Fibroblast of lung (primary cell): ENCODE data around the gene SH2D3C. TPM values are rescaled to one million over a fixed set of nuclear protein-coding genes. Genes with fewer than 3 reads are reported as not detected.

Source experiments
- DNase-seq, 2 donors: peaks; one replicate each; pipeline versions ENCODE4 v3.0.0 to v3.0.0-alpha.2; 2010; ENCODE audit warnings: low read depth in 2 of 2
- H2AFZ ChIP-seq: 2 replicates; pipeline ENCODE4 v1.5.1; 2012; ENCODE audit warnings: low read length, control low read depth, inconsistent platforms
- H3K27ac ChIP-seq: 2 replicates; pipeline ENCODE4 v1.5.1; 2011; ENCODE audit warnings: low read length, control low read depth; ENCODE audit not compliant: insufficient read depth
- H3K27me3 ChIP-seq: 2 replicates; pipeline ENCODE4 v1.5.1; 2011; ENCODE audit warnings: mild to moderate bottlenecking, low read length; ENCODE audit not compliant: control insufficient read depth, insufficient read depth
- H3K36me3 ChIP-seq: 2 replicates; pipeline ENCODE4 v1.5.1; 2011; ENCODE audit warnings: low read length; ENCODE audit not compliant: control insufficient read depth, insufficient read depth
- H3K4me1 ChIP-seq: 2 replicates; pipeline ENCODE4 v1.5.1; 2011; ENCODE audit warnings: low read length; ENCODE audit not compliant: control insufficient read depth, insufficient read depth; ENCODE audit errors: extremely low read depth
- H3K4me2 ChIP-seq: 2 replicates; pipeline ENCODE4 v1.5.1; 2011; ENCODE audit warnings: low read length, control low read depth; ENCODE audit not compliant: insufficient read depth; ENCODE audit errors: extremely low read depth
- H3K4me3 ChIP-seq, 4 experiments: fragments of 200-600 bp in 1 of 4; sonication (generic) in 1 of 4; replicated peaks in 1 of 4; 2 replicates each; pipeline ENCODE4 v1.5.1; 2011 to 2016; ENCODE audit warnings: low read length in 4 of 4, low read depth in 3 of 4, mild to moderate bottlenecking in 3 of 4, control low read depth in 2 of 4, inconsistent platforms in 1 of 4, mixed read lengths in 1 of 4; ENCODE audit not compliant: insufficient read depth in 1 of 4; ENCODE audit errors: control extremely low read depth in 1 of 4
- H3K79me2 ChIP-seq: 2 replicates; pipeline ENCODE4 v1.5.1; 2012; ENCODE audit warnings: mild to moderate bottlenecking, low read length, inconsistent platforms; ENCODE audit not compliant: control insufficient read depth, insufficient read depth
- H3K9ac ChIP-seq: 2 replicates; pipeline ENCODE4 v1.5.1; 2011; ENCODE audit warnings: mild to moderate bottlenecking, low read length, control low read depth; ENCODE audit not compliant: insufficient read depth
- H3K9me3 ChIP-seq: 2 replicates; pipeline ENCODE4 v1.5.1; 2012; ENCODE audit warnings: low read depth, low read length; ENCODE audit not compliant: control insufficient read depth, insufficient read depth
- H4K20me1 ChIP-seq: 2 replicates; pipeline ENCODE4 v1.5.1; 2011; ENCODE audit warnings: low read length; ENCODE audit not compliant: control insufficient read depth, insufficient read depth; ENCODE audit errors: extremely low read depth
- CTCF ChIP-seq, 2 donors: IDR thresholded peaks in 1 of 2; conservative IDR thresholded peaks in 1 of 2; 1 replicate in 1 of 2; 2 replicates in 1 of 2; pipeline ENCODE4 v1.5.1; 2011 to 2012; ENCODE audit warnings: low read length in 2 of 2, control low read depth in 1 of 2, inconsistent platforms in 1 of 2, low read depth in 1 of 2, mild to moderate bottlenecking in 1 of 2
- EZH2 ChIP-seq: IDR thresholded peaks from 2 replicates; pipeline ENCODE4 v1.5.1; 2012; ENCODE audit warnings: low read length, control low read depth, mild to moderate bottlenecking; ENCODE audit errors: missing control alignments
- polyA plus RNA-seq, 2 donors: library from polyadenylated mRNA; depleted of rRNA in 1 of 2; stranded (reverse) in 1 of 2; unstranded in 1 of 2; fragments of >200 nt; gene quantifications; 2 replicates each; pipeline ENCODE4 v1.2.1, GENCODE V29; 2011 to 2012; ENCODE audit warnings: missing spikeins in 1 of 2
- total RNA-seq: library from RNA; depleted of rRNA; stranded (reverse); fragments of >200 nt; gene quantifications from 2 replicates; pipeline ENCODE4 v1.2.1, GENCODE V29; 2014

Gene SH2D3C
- total and polyA plus RNA-seq, 2 donors (not counting 1 experiment from before 2014, with no cell fraction given): 1.2 TPM; not detected in 1

GRCh38 chr9:127724012-127724411 lies 54.5 kb downstream of the SH2D3C start:
- H3K4me1 ChIP-seq: peaks cover 12% of the 10 kb centered on the region
- H3K79me2 ChIP-seq: no peaks in the 10 kb centered on the region
- H3K4me3 ChIP-seq: no peak overlapping the region
- H2AFZ ChIP-seq: no peak overlapping the region
- no peak overlapping the region for H3K27ac ChIP-seq
- no peak for TF ChIP-seq EZH2
- H3K9ac ChIP-seq: no peak overlapping the region
- no peaks in the 10 kb centered on the region for H4K20me1 ChIP-seq
- no peak overlapping the region for H3K4me2 ChIP-seq
- no peak for DNase-seq
- no peaks in the 10 kb centered on the region for H3K9me3 ChIP-seq
- H3K27me3 ChIP-seq: no peaks in the 10 kb centered on the region
- no peaks in the 10 kb centered on the region for H3K36me3 ChIP-seq

- H2AFZ ChIP-seq: no peak overlapping the region
- peak overlapping the region; percentile 8 for H3K4me2 ChIP-seq
- H4K20me1 ChIP-seq: no peaks in the 10 kb centered on the region
- DNase-seq: peak; percentile 67 to 87
- no peak overlapping the region for H3K9ac ChIP-seq
- H3K4me1 ChIP-seq: peaks cover 12% of the 10 kb centered on the region
- no peak overlapping the region for H3K27ac ChIP-seq
- no peaks in the 10 kb centered on the region for H3K36me3 ChIP-seq
- no peaks in the 10 kb centered on the region for H3K79me2 ChIP-seq
- H3K27me3 ChIP-seq: no peaks in the 10 kb centered on the region
- TF ChIP-seq EZH2 (no peak), CTCF (conservative IDR thresholded peaks at IDR 0.05 in 1 of 2, IDR thresholded peaks at IDR 0.05 in 1 of 2; ENCODE audit: low read depth in 1 of 2, low read length in 2 of 2) (peak; percentile 4 to 20)
- H3K9me3 ChIP-seq: no peaks in the 10 kb centered on the region
- H3K4me3 ChIP-seq: no peak overlapping the region
These were observed 55.0 kb downstream of the SH2D3C start for GRCh38 chr9:127723444-127723843.

- H4K20me1 ChIP-seq: no peaks in the 10 kb centered on the region
- H3K79me2 ChIP-seq: no peaks in the 10 kb centered on the region
- TF ChIP-seq CTCF (conservative IDR thresholded peaks at IDR 0.05 in 1 of 2, IDR thresholded peaks at IDR 0.05 in 1 of 2; ENCODE audit: low read depth in 1 of 2, low read length in 2 of 2) (no peak), EZH2 (no peak)
- H3K9me3 ChIP-seq: no peaks in the 10 kb centered on the region
- no peak for DNase-seq
- no peak overlapping the region for H3K27ac ChIP-seq
- H3K4me2 ChIP-seq: peak overlapping the region; percentile 8
- H2AFZ ChIP-seq: no peak overlapping the region
- H3K4me1 ChIP-seq: peaks cover 12% of the 10 kb centered on the region
- H3K27me3 ChIP-seq: no peaks in the 10 kb centered on the region
- no peak overlapping the region for H3K9ac ChIP-seq
- no peaks in the 10 kb centered on the region for H3K36me3 ChIP-seq
- H3K4me3 ChIP-seq: no peak overlapping the region
These were observed 55.5 kb downstream of the SH2D3C start for GRCh38 chr9:127723013-127723412.
